Nucleus accumbens (tissue), 56 donors: ENCODE data around the gene HLX.
A peak's percentile ranks its signal among the peaks of the same experiment; 100 is the strongest.

Experiments
- DNase-seq, 56 donors: peaks; one replicate each; lab custom pipeline; 2025; lab: John Stamatoyannopoulos, UW

Gene HLX

GRCh38 chr1:220879076-220879508, at the start of gene HLX:
TSS of gene HLX (plus strand) at chr1:220879443. CDS start at chr1:220879858, 415 bp downstream.
- peak in 28 of 56 donors; percentile 18 to 74 (median 34) for DNase-seq

GRCh38 chr1:220833436-220833835, 45.8 kb upstream of the HLX start:
- DNase-seq: no peak

- DNase-seq: no peak
These were observed 44.9 kb upstream of the HLX start for GRCh38 chr1:220834155-220834870.

GRCh38 chr1:220838578-220838977, 40.7 kb upstream of the HLX start:
- DNase-seq: no peak

- no peak for DNase-seq
These were observed 39.8 kb upstream of the HLX start for GRCh38 chr1:220839474-220839873.

GRCh38 chr1:220841293-220841692, 38.0 kb upstream of the HLX start:
- DNase-seq: no peak

- no peak for DNase-seq
These were observed 35.7 kb upstream of the HLX start for GRCh38 chr1:220843481-220844011.

GRCh38 chr1:220852408-220852807, 26.8 kb upstream of the HLX start:
- DNase-seq: no peak

GRCh38 chr1:220872296-220872695, 6.9 kb upstream of the HLX start:
- DNase-seq: no peak

- DNase-seq: no peak
These were observed 6.2 kb upstream of the HLX start for GRCh38 chr1:220873087-220873486.

- DNase-seq: peak in 8 of 56 donors; percentile 16 to 50 (median 22)
These were observed 5.2 kb upstream of the HLX start for GRCh38 chr1:220873868-220874655.

GRCh38 chr1:220875260-220875659, 4.0 kb upstream of the HLX start:
- no peak for DNase-seq

GRCh38 chr1:220876511-220877376, 2.5 kb upstream of the HLX start:
- no peak for DNase-seq

- DNase-seq: no peak
These were observed 1.7 kb upstream of the HLX start for GRCh38 chr1:220877377-220878095.

- DNase-seq: no peak
These were observed 810 bp upstream of the HLX start for GRCh38 chr1:220878191-220879075.

GRCh38 chr1:220879509-220880361, 492 bp downstream of the HLX start:
- DNase-seq: peak in 1 of 56 donors; percentile 59

GRCh38 chr1:220880362-220880670, 1.1 kb downstream of the HLX start:
- DNase-seq: no peak
